KOPT-K1 (cell line): Measurements from ENCODE around the gene IGLL5.

Source experiments
- H3K27ac ChIP-seq: fragments of 200-600 bp; sonication (generic); 2 replicates; pipeline ENCODE4 v1.5.1; 2016; ENCODE audit warnings: antibody characterized with exemption, mild to moderate bottlenecking, low read depth, low read length; ENCODE audit not compliant: poor library complexity, severe bottlenecking
- H3K36me3 ChIP-seq: fragments of 200-600 bp; sonication (generic); 2 replicates; pipeline ENCODE4 v1.5.1; 2017; ENCODE audit warnings: antibody characterized with exemption, mild to moderate bottlenecking, low read length, moderate library complexity; ENCODE audit not compliant: insufficient read depth
- H3K9me3 ChIP-seq: fragments of 200-600 bp; sonication (generic); 2 replicates; pipeline ENCODE4 v1.5.1; 2017; ENCODE audit warnings: antibody characterized with exemption, low read length, mild to moderate bottlenecking; ENCODE audit not compliant: insufficient read depth, poor library complexity, severe bottlenecking

Gene IGLL5

DNA sequence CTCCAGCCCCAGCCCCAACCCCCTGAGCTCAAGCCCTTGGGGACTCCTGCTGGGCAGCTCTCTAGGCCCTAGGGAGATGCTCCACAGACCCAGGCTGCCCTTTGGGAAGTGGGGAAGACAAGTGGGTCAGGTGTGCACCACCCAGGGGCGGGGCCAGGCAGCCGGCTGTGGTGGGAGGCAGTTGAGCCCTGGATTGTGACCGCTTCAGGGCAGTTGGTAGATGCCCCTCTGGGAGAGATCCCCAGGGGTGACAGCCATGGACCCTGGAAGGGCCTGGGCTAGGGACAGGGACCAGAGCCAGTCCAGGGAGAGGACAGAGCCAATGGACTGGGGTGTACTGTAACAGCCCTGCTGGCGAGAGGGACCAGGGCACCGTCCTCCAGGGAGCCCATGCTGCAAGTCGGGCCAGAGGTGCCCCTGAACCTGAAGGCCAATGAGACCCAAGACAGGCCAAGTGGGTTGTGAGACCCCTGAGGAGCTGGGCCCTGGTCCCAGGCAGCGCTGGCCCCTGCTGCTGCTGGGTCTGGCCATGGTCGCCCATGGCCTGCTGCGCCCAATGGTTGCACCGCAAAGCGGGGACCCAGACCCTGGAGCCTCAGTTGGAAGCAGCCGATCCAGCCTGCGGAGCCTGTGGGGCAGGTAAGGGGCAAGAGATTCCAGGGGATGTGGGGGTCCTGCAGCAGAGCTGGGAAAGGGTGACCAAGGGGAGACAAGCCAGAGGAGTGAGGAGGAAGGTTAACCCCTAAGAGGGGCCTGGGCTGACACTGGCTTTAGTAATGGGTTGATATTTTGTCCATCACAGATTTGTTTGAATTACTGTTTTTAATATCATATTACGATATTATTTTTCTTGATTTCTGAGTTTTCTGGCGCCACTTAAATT is at the start of gene IGLL5:
Gene IGLL5 (plus strand): TSS at position 196 of the 883 bp plus-strand sequence. CDS start 238 bp downstream, at position 434.
- H3K36me3 ChIP-seq, result no peaks in the 10 kb centered on the region
- H3K27ac ChIP-seq, result no peak within 1 kb of the TSS
- H3K9me3 ChIP-seq, result no peaks in the 10 kb centered on the region

DNA sequence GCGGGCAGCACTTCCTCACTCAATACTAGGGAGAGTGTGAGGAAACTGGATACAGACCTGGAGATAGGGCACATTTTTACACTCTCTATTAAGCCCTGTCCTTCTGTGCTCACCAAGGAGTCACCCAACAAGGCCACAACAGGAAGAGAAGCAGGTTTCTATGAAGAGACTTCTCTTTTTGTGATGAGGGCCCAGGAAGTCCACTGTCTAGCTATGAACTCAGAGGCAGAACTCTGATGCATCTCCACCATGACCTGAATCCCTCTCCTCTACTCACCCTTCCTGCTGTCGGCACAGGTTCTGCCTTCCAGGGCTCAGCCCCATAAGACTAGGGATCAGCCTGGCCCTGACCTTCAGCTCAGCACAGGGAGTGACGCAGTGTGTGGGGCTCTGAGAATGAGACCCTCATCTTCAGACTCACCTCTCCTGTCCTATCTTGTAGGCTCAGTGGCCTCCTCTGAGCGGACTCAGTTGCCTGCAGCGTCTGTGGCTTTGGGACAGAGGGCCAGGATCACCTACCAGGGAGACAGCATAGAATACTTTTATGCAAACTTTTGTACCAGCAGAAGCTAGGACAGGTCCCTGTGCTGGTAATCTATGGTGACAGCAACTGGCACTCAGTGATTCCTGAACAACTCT is 49.3 kb upstream of the IGLL5 start:
- Histone ChIP-seq H3K9me3 (no peaks in the 10 kb centered on the region), H3K36me3 (no peaks in the 10 kb centered on the region), H3K27ac (no peak overlapping the region)

GRCh38 chr22:22839570-22840314 is 47.9 kb upstream of the IGLL5 start:
- Histone ChIP-seq H3K27ac (no peak overlapping the region), H3K9me3 (no peaks in the 10 kb centered on the region), H3K36me3 (no peaks in the 10 kb centered on the region)

- Histone ChIP-seq H3K36me3 (no peaks in the 10 kb centered on the region), H3K9me3 (no peaks in the 10 kb centered on the region), H3K27ac (no peak overlapping the region)
Observed at GRCh38 chr22:22840780-22841179, 46.8 kb upstream of the IGLL5 start.

GRCh38 chr22:22841598-22841997 is 46.0 kb upstream of the IGLL5 start:
- Histone ChIP-seq H3K36me3 (no peaks in the 10 kb centered on the region), H3K27ac (no peak overlapping the region), H3K9me3 (no peaks in the 10 kb centered on the region)

GRCh38 chr22:22842085-22842484 is 45.5 kb upstream of the IGLL5 start:
- Histone ChIP-seq H3K9me3 (no peaks in the 10 kb centered on the region), H3K27ac (no peak overlapping the region), H3K36me3 (no peaks in the 10 kb centered on the region)

- no peak overlapping the region for H3K27ac ChIP-seq
- no peaks in the 10 kb centered on the region for H3K36me3 ChIP-seq
- no peaks in the 10 kb centered on the region for H3K9me3 ChIP-seq
Observed at GRCh38 chr22:22843848-22844247, 43.8 kb upstream of the IGLL5 start.

DNA sequence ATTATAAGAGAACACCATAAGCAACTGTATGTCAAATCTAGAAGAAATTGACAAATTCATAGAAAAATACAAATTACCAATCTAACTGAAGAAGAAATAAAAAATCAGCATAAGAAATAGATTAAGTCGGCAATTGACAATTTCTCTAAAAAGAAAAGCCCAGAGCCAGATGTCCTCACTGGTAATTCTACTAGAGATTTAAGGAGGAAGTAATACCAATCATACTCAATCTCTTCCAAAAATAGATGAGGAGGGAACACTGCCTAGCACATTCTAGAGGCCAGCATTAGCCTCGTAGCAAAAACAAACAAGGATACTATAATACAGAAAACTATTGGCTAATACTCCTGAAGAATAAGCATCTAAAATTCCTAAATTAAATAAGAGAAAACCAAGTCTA is 40.4 kb upstream of the IGLL5 start:
- Histone ChIP-seq H3K36me3 (no peaks in the 10 kb centered on the region), H3K27ac (no peak overlapping the region), H3K9me3 (no peaks in the 10 kb centered on the region)

GRCh38 chr22:22848364-22848866 is 39.2 kb upstream of the IGLL5 start:
- H3K36me3 ChIP-seq, result no peaks in the 10 kb centered on the region
- no peak overlapping the region for H3K27ac ChIP-seq

GRCh38 chr22:22849640-22850610 is 37.7 kb upstream of the IGLL5 start:
- Histone ChIP-seq H3K9me3 (no peaks in the 10 kb centered on the region), H3K36me3 (no peaks in the 10 kb centered on the region), H3K27ac (no peak overlapping the region)

More at GRCh38 chr22:22848364-22848866, 39.2 kb upstream of the IGLL5 start:
- H3K9me3 ChIP-seq, result no peaks in the 10 kb centered on the region

DNA sequence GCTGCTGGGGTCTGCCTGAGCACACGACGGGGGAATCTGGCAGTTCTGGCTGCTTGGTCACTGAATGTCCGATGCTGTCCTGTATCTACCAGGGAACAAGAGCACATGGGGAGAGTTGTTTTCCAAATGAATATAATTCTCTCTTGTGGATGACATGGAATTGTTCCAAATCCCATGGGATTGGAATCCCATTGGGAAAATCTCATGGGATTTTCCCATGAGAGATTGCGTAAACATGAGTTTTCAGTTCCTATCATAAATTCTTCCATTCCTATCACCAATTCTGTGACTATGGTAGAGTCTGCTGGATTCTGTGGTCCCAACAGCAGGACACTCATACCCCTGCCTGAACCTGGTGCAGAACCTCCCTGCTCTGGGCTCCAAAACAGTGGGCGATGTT is 35.6 kb upstream of the IGLL5 start:
- no peaks in the 10 kb centered on the region for H3K36me3 ChIP-seq
- H3K9me3 ChIP-seq, result no peaks in the 10 kb centered on the region
- H3K27ac ChIP-seq, result no peak overlapping the region

DNA sequence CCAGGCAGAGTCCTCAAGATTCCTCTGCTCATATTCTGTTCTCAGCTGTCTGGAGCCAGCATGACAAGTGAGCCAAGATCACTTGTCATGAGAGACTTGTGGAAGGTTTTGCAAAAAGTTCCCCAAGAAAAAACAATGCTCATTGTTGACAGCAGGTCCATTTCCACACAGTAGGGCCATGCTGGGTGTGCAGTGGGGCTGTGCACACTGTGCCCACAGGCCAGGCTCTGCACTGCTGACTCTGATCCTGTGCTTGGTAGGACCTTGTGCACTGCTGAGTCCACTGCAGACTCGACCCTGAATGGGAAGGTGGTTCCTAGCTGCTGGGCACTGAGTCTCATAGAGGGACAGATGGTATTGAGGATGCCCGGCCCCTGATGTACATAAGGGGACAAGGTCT is 33.9 kb upstream of the IGLL5 start:
- H3K27ac ChIP-seq, result no peak overlapping the region
- no peaks in the 10 kb centered on the region for H3K36me3 ChIP-seq
- no peaks in the 10 kb centered on the region for H3K9me3 ChIP-seq

GRCh38 chr22:22854466-22854865 is 33.1 kb upstream of the IGLL5 start:
- no peaks in the 10 kb centered on the region for H3K36me3 ChIP-seq
- H3K9me3 ChIP-seq, result no peaks in the 10 kb centered on the region
- no peak overlapping the region for H3K27ac ChIP-seq

GRCh38 chr22:22855085-22855484 is 32.5 kb upstream of the IGLL5 start:
- no peaks in the 10 kb centered on the region for H3K36me3 ChIP-seq
- no peaks in the 10 kb centered on the region for H3K9me3 ChIP-seq
- H3K27ac ChIP-seq, result no peak overlapping the region
